ENCODE measurements around the gene TBL1XR1. TPM values are rescaled to one million over a fixed set of nuclear protein-coding genes. Genes with fewer than 3 reads are reported as not detected.

Gene TBL1XR1

Small RNA genes lying within 50 kb of the gene (small RNA-seq; reads per million reads assigned to genes)
- gene RF00019 (ENCODE audit: insufficient read depth) (not detected), gene RNU6-681P (ENCODE audit: insufficient read depth) (not detected)

Measured in neuronal stem cell (in vitro differentiated cells).